Neural progenitor cell (in vitro differentiated cells): ENCODE measurements around the gene CASP1. TPM values are rescaled to one million over a fixed set of nuclear protein-coding genes. Genes with fewer than 3 reads are reported as not detected.
"Not testable (repeated sequence)": the region's sequence is repeated elsewhere in the genome, so short reads cannot be mapped to it uniquely, and the experiment has no call there.

ENCODE experiments used
- DNase-seq: peaks from one replicate; pipeline ENCODE4 v3.0.0-alpha.2; 2016; ENCODE audit warnings: low spot score
- H2AFZ ChIP-seq: fragments of 200-600 bp; sonication (generic); replicated peaks from 2 replicates; pipeline ENCODE4 v1.6.1; 2016; ENCODE audit warnings: antibody characterized with exemption
- H3F3A ChIP-seq: fragments of 200-600 bp; sonication (generic); 2 replicates; pipeline ENCODE4 v1.6.1; 2016; ENCODE audit warnings: antibody characterized with exemption, low read depth
- H3K27ac ChIP-seq: fragments of 200-600 bp; sonication (generic); 2 replicates; pipeline ENCODE4 v1.5.1; 2016; ENCODE audit warnings: mild to moderate bottlenecking
- H3K27me3 ChIP-seq: fragments of 200-600 bp; sonication (generic); 2 replicates; pipeline ENCODE4 v1.6.1; 2016; ENCODE audit warnings: mild to moderate bottlenecking, moderate library complexity
- H3K36me3 ChIP-seq: fragments of 200-600 bp; sonication (generic); 2 replicates; pipeline ENCODE4 v1.5.1; 2016
- H3K4me1 ChIP-seq: fragments of 200-600 bp; sonication (generic); 2 replicates; pipeline ENCODE4 v1.6.1; 2016; ENCODE audit warnings: mixed run types
- H3K4me2 ChIP-seq: fragments of 200-600 bp; sonication (generic); 2 replicates; pipeline ENCODE4 v1.6.1; 2016
- H3K4me3 ChIP-seq: fragments of 200-600 bp; sonication (generic); 2 replicates; pipeline ENCODE4 v1.5.1; 2016
- H3K79me2 ChIP-seq: fragments of 200-600 bp; sonication (generic); 2 replicates; pipeline ENCODE4 v1.6.1; 2016; ENCODE audit warnings: low read depth
- H3K9ac ChIP-seq: fragments of 200-600 bp; sonication (generic); 2 replicates; pipeline ENCODE4 v1.6.1; 2016
- H3K9me3 ChIP-seq: fragments of 200-600 bp; sonication (generic); 2 replicates; pipeline ENCODE4 v1.5.1; 2016; ENCODE audit warnings: low read depth
- H4K20me1 ChIP-seq: fragments of 200-600 bp; sonication (generic); 2 replicates; pipeline ENCODE4 v1.6.1; 2016; ENCODE audit warnings: low read depth
- H3K27ac Mint-ChIP-seq: 3 replicates; pipeline ENCODE4 v1.8.0; 2021; ENCODE audit warnings: mixed read lengths
- H3K27me3 Mint-ChIP-seq: 2 replicates; pipeline ENCODE4 v1.8.0; 2022; ENCODE audit warnings: low read depth, mild to moderate bottlenecking, inconsistent platforms, moderate library complexity, mixed read lengths; ENCODE audit not compliant: insufficient read depth
- H3K36me3 Mint-ChIP-seq: 3 replicates; pipeline ENCODE4 v1.8.0; 2021; ENCODE audit warnings: mixed read lengths
- H3K4me1 Mint-ChIP-seq: 3 replicates; pipeline ENCODE4 v1.8.0; 2021; ENCODE audit warnings: mixed read lengths
- H3K4me3 Mint-ChIP-seq: 3 replicates; pipeline ENCODE4 v1.8.0; 2021; ENCODE audit warnings: mild to moderate bottlenecking, moderate library complexity, mixed read lengths
- H3K9me3 Mint-ChIP-seq: 3 replicates; pipeline ENCODE4 v1.8.0; 2020; ENCODE audit warnings: mixed read lengths
- EZH2 ChIP-seq: fragments of 200-600 bp; sonication (generic); IDR thresholded peaks from 2 replicates; pipeline ENCODE4 v1.6.1; 2017; ENCODE audit warnings: antibody characterized with exemption, mild to moderate bottlenecking, moderate library complexity
- EZH2phosphoT487 ChIP-seq: fragments of 200-600 bp; sonication (generic); IDR thresholded peaks from 2 replicates; pipeline ENCODE4 v1.6.1; 2017; ENCODE audit warnings: antibody characterized with exemption
- total RNA-seq: library from RNA; depleted of rRNA; stranded (reverse); fragments of >200 nt; gene quantifications from 2 replicates; pipeline ENCODE4 v1.2.3, GENCODE V29; 2015; ENCODE audit warnings: low replicate concordance
- TF ChIP-seq, protein P1 (sequence below): fragments of 200-600 bp; sonication (generic); IDR thresholded peaks from 2 replicates; pipeline ENCODE4 v1.5.1; 2017; ENCODE audit warnings: antibody characterized with exemption, mild to moderate bottlenecking

The CASP1 gene
- total RNA-seq, 1 donor from 2014 or later = not detected

DNA sequence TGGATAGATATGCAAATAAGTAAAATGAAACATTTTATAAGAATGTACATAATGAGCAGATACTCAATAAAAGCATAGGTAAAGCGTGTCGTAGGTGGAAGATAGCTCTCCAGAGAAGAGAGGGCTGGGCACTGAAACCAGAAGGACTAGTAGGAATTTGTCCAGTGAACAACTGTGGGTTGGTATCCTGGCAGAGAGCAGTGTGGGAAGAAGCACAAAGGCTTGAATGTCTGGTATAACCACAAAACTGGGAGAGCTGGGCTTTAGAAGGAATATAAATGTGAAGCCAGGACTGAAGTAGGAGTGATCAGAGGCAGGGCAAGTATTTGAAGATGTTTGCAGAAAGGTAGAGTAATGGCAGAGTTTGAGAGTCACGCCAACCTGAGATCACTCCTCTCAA lies 43.3 kb upstream of the CASP1 start:
- Mint-ChIP-seq H3K27me3 (no peaks in the 10 kb centered on the region), H3K4me1 (no peaks in the 10 kb centered on the region), H3K36me3 (no peaks in the 10 kb centered on the region), H3K4me3 (no peak overlapping the region), H3K9me3 (no peaks in the 10 kb centered on the region), H3K27ac (no peak overlapping the region)
- Histone ChIP-seq H3K36me3 (no peaks in the 10 kb centered on the region), H3K27me3 (no peaks in the 10 kb centered on the region), H3K4me1 (no peaks in the 10 kb centered on the region), H3K79me2 (no peaks in the 10 kb centered on the region), H3K9ac (no peak overlapping the region), H4K20me1 (no peaks in the 10 kb centered on the region), H3K9me3 (no peaks in the 10 kb centered on the region), H3K4me3 (no peak overlapping the region), H3K4me2 (no peak overlapping the region), H2AFZ (no peak overlapping the region), H3F3A (no peaks in the 10 kb centered on the region), H3K27ac (no peak overlapping the region)
- TF ChIP-seq EZH2phosphoT487 (no peak), EZH2 (no peak)
- TF ChIP-seq, protein P1, sequence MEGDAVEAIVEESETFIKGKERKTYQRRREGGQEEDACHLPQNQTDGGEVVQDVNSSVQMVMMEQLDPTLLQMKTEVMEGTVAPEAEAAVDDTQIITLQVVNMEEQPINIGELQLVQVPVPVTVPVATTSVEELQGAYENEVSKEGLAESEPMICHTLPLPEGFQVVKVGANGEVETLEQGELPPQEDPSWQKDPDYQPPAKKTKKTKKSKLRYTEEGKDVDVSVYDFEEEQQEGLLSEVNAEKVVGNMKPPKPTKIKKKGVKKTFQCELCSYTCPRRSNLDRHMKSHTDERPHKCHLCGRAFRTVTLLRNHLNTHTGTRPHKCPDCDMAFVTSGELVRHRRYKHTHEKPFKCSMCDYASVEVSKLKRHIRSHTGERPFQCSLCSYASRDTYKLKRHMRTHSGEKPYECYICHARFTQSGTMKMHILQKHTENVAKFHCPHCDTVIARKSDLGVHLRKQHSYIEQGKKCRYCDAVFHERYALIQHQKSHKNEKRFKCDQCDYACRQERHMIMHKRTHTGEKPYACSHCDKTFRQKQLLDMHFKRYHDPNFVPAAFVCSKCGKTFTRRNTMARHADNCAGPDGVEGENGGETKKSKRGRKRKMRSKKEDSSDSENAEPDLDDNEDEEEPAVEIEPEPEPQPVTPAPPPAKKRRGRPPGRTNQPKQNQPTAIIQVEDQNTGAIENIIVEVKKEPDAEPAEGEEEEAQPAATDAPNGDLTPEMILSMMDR = no peak
- no peak for DNase-seq

DNA sequence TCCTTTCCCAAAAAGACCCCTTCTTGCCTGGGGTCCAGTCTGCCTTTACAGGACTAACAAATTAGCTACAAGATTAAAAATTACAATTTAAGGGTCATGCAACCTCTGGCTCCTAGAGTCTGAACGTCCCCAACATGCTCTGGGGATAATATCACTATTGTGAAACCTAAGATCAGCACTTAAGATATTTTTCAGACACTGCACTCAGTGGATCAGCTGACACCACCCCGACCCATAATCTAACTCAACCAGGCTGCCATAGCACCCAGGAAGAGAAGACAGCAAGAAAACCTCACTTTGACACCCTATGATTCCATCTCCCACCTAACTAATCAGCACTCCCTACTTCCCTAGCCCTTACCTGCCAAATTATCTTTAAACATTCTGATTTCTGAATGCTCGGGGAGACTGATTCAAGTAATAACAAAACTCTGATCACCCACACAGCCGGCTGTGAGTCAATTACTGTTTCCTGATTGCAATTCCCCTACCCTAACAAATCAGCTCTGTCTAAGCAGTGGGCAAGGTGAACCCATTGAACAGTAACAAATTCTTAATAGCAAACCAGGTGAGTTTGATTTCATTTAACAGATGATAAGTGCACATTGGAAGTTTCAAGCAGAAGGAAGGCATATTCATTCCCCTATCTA lies 42.3 kb upstream of the CASP1 start:
- H3K36me3 ChIP-seq, H3K27ac Mint-ChIP-seq: not testable (repeated sequence)

DNA sequence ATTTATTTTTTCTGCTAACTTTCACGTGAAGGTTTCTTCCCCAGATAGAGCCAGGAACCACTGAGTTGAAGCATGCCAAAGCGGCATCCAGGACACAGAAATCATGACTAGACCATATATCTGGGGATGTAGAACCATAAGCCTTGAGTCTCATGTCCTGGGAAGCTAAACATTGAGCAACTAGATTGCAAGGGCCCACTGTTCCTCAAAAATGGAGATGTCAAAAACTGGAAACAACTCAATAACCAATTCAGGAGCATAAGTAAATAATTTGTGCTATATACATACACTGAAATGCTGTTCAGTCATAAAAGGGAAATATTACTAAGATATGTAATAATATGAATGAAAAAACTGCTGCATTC lies 39.2 kb upstream of the CASP1 start:
- TF ChIP-seq EZH2phosphoT487 = no peak
- no peak for TF ChIP-seq EZH2
- TF ChIP-seq, protein P1 = no peak
- no peaks in the 10 kb centered on the region for H3K27me3 ChIP-seq
- no peak overlapping the region for H3K27ac ChIP-seq
- Mint-ChIP-seq H3K36me3 (no peaks in the 10 kb centered on the region), H3K27ac (no peak overlapping the region), H3K27me3 (no peaks in the 10 kb centered on the region), H3K4me3 (no peak overlapping the region), H3K4me1 (no peaks in the 10 kb centered on the region), H3K9me3 (no peaks in the 10 kb centered on the region)
- no peak overlapping the region for H2AFZ ChIP-seq
- no peaks in the 10 kb centered on the region for H3K36me3 ChIP-seq
- H3K4me2 ChIP-seq = no peak overlapping the region
- no peak overlapping the region for H3K4me3 ChIP-seq
- no peaks in the 10 kb centered on the region for H3K79me2 ChIP-seq
- no peaks in the 10 kb centered on the region for H4K20me1 ChIP-seq
- H3K4me1 ChIP-seq = no peaks in the 10 kb centered on the region
- no peak for DNase-seq
- H3K9ac ChIP-seq = no peak overlapping the region
- no peaks in the 10 kb centered on the region for H3F3A ChIP-seq
- H3K9me3 ChIP-seq = no peaks in the 10 kb centered on the region

More for the DNA sequence above, 42.3 kb upstream of the CASP1 start:
- not testable (repeated sequence) for H3K27me3 Mint-ChIP-seq, H3K9me3 Mint-ChIP-seq, DNase-seq, H3K4me1 Mint-ChIP-seq, H3F3A ChIP-seq, H3K4me3 ChIP-seq, H3K4me3 Mint-ChIP-seq, H3K4me1 ChIP-seq, H3K79me2 ChIP-seq, H3K9ac ChIP-seq, H2AFZ ChIP-seq, H3K36me3 Mint-ChIP-seq, H4K20me1 ChIP-seq, H3K27me3 ChIP-seq, H3K9me3 ChIP-seq, H3K4me2 ChIP-seq, H3K27ac ChIP-seq

DNA sequence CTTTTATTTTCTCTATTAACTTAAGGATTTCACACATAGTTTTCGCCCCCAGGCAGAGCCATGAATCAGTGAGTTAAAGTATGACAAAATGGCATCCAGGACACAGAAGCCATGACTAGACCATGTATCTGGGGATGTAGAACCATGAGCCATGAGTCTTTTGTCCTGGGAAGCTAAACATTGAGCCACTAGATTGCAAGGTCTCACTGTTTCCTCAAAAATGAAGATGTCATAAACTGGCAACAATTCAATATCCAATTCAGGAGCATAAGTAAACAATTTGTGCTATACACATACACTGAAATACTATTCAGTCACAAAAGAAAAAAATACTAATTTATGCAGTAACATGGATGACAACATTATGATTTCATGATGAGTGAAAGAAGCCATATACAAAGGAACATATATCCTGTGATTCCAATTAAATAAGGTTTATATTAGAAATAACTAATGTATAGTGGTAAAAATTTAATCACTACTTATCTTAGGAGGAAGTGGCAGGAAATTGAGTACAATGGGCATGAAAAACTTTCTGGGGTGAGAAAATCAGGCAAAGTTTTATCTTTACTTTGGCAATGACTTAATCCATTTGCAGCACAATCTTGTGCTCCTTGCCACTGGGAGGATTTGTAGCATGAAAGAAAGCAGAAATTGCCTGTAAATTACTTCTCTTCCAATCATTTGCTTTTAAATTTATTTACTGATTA lies 38.7 kb upstream of the CASP1 start:
- H3K4me3 Mint-ChIP-seq = no peak overlapping the region
- H3K4me3 ChIP-seq = no peak overlapping the region
- H3K36me3 ChIP-seq = no peaks in the 10 kb centered on the region
- no peak overlapping the region for H3K27ac Mint-ChIP-seq
- H3K9ac ChIP-seq = no peak overlapping the region
- no peaks in the 10 kb centered on the region for H3K27me3 ChIP-seq
- H2AFZ ChIP-seq = no peak overlapping the region
- H3K4me2 ChIP-seq = no peak overlapping the region
- no peaks in the 10 kb centered on the region for H3K4me1 Mint-ChIP-seq
- H3K79me2 ChIP-seq = no peaks in the 10 kb centered on the region
- DNase-seq = no peak
- H3K27me3 Mint-ChIP-seq = no peaks in the 10 kb centered on the region
- H3K4me1 ChIP-seq = no peaks in the 10 kb centered on the region
- H3K9me3 Mint-ChIP-seq = no peaks in the 10 kb centered on the region
- TF ChIP-seq, protein P1 = no peak
- no peak for TF ChIP-seq EZH2phosphoT487
- TF ChIP-seq EZH2 = no peak
- H3K9me3 ChIP-seq = no peaks in the 10 kb centered on the region
- H3K27ac ChIP-seq = no peak overlapping the region
- H3F3A ChIP-seq = no peaks in the 10 kb centered on the region
- H3K36me3 Mint-ChIP-seq = no peaks in the 10 kb centered on the region
- H4K20me1 ChIP-seq = no peaks in the 10 kb centered on the region

DNA sequence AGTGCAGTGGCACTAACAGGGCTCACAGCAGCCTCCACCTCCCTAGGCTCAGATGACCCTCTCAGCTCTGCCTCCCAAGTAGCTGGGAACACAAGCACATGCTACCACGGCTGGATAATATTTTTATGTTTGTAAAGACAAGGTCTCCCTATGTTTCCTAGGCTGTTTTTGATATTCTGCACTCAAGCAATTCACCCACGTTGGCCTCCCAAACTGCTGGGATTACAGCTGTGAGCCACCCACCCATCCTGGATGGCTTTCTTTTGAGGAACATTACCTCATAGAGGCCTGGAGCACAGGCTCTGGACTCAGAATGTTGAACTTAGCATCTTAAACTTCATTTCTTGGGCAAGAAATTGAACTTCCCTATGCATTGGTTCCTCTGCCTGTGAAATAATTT lies 37.1 kb upstream of the CASP1 start:
- H3K9ac ChIP-seq, H3K9me3 Mint-ChIP-seq, H3K27me3 ChIP-seq, H3K27me3 Mint-ChIP-seq, H3K27ac Mint-ChIP-seq, H3K9me3 ChIP-seq, H3F3A ChIP-seq, H3K36me3 Mint-ChIP-seq, H2AFZ ChIP-seq, H3K4me1 ChIP-seq, H3K4me1 Mint-ChIP-seq, H3K36me3 ChIP-seq, H4K20me1 ChIP-seq, H3K4me3 ChIP-seq, H3K4me2 ChIP-seq, H3K4me3 Mint-ChIP-seq, H3K27ac ChIP-seq, DNase-seq, H3K79me2 ChIP-seq: not testable (repeated sequence)
